HCT116 (cell line): ENCODE data around the gene ITFG1.
"Not testable (repeated sequence)": the region's sequence is repeated elsewhere in the genome, so short reads cannot be mapped to it uniquely, and the experiment has no call there.

Experiments used
- EZH2 ChIP-seq: fragments of 200-600 bp; sonication (generic); IDR thresholded peaks from 2 replicates; pipeline ENCODE4 v1.6.1; 2017; ENCODE audit warnings: antibody characterized with exemption, mixed run types
- POLR2A ChIP-seq: IDR thresholded peaks from 2 replicates; pipeline ENCODE4 v1.7.0; 2011; ENCODE audit warnings: borderline replicate concordance; ENCODE audit not compliant: insufficient read depth, insufficient read length; ENCODE audit errors: extremely low read depth
- RAD21 ChIP-seq: IDR thresholded peaks from 2 replicates; pipeline ENCODE4 v1.6.1; 2012; ENCODE audit warnings: low read depth, mild to moderate bottlenecking
- TF ChIP-seq, protein P1 (sequence below), 3 experiments: fragments of 200-600 bp in 1 of 3; sonication (generic) in 1 of 3; IDR thresholded peaks in 2 of 3; conservative IDR thresholded peaks in 1 of 3; 2 replicates each; pipeline ENCODE4 v1.5.1; 2012 to 2017; ENCODE audit warnings: low read depth in 2 of 3, low read length in 2 of 3, antibody characterized with exemption in 1 of 3, borderline replicate concordance in 1 of 3, control low read depth in 1 of 3, mild to moderate bottlenecking in 1 of 3, mixed read lengths in 1 of 3, mixed run types in 1 of 3, moderate library complexity in 1 of 3; ENCODE audit not compliant: insufficient read depth in 1 of 3

- TF ChIP-seq, protein P1, sequence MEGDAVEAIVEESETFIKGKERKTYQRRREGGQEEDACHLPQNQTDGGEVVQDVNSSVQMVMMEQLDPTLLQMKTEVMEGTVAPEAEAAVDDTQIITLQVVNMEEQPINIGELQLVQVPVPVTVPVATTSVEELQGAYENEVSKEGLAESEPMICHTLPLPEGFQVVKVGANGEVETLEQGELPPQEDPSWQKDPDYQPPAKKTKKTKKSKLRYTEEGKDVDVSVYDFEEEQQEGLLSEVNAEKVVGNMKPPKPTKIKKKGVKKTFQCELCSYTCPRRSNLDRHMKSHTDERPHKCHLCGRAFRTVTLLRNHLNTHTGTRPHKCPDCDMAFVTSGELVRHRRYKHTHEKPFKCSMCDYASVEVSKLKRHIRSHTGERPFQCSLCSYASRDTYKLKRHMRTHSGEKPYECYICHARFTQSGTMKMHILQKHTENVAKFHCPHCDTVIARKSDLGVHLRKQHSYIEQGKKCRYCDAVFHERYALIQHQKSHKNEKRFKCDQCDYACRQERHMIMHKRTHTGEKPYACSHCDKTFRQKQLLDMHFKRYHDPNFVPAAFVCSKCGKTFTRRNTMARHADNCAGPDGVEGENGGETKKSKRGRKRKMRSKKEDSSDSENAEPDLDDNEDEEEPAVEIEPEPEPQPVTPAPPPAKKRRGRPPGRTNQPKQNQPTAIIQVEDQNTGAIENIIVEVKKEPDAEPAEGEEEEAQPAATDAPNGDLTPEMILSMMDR (IDR thresholded peaks at IDR 0.05 in 2 of 3, conservative IDR thresholded peaks at IDR 0.05 in 1 of 3; ENCODE audit: borderline replicate concordance in 1 of 3, insufficient read depth in 1 of 3, low read depth in 2 of 3, low read length in 2 of 3), result not testable (repeated sequence)
- TF ChIP-seq EZH2, POLR2A, RAD21: not testable (repeated sequence)
These were observed 26.6 kb downstream of the ITFG1 start for GRCh38 chr16:47434274-47434673.
